ENCODE data around the gene CALN1.

DNA sequence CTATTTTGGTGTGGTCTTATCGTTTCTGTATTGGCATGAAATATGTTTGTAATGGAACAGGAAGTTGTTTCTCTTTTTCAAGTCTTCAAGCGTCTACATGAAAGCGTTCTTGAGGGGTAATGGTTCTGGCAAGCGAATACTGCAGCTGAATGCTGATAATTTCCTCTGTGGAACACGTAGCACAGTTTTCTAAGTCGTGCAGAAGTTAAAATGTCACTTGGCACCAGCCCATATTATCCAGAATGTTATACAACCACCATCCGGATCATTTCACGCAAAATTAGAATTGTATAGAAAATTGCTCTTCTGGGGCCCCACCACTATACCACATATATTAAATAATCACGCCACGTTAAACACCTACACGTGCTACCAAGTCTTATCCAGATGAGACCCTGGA lies 354.3 kb downstream of the CALN1 start:
- no peak for TF ChIP-seq POLR2A (IDR thresholded peaks at IDR 0.05)
- TF ChIP-seq, protein P1, sequence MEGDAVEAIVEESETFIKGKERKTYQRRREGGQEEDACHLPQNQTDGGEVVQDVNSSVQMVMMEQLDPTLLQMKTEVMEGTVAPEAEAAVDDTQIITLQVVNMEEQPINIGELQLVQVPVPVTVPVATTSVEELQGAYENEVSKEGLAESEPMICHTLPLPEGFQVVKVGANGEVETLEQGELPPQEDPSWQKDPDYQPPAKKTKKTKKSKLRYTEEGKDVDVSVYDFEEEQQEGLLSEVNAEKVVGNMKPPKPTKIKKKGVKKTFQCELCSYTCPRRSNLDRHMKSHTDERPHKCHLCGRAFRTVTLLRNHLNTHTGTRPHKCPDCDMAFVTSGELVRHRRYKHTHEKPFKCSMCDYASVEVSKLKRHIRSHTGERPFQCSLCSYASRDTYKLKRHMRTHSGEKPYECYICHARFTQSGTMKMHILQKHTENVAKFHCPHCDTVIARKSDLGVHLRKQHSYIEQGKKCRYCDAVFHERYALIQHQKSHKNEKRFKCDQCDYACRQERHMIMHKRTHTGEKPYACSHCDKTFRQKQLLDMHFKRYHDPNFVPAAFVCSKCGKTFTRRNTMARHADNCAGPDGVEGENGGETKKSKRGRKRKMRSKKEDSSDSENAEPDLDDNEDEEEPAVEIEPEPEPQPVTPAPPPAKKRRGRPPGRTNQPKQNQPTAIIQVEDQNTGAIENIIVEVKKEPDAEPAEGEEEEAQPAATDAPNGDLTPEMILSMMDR (IDR thresholded peaks at IDR 0.05): no peak
